Measurements from ENCODE around the gene ZCCHC17. TPM values are rescaled to one million over a fixed set of nuclear protein-coding genes. Genes with fewer than 3 reads are reported as not detected.

ZCCHC17 gene
- polyA plus RNA-seq, 1 experiment: 39.2 TPM

- Histone ChIP-seq H3K4me3 (ENCODE audit: low read depth, low read length) (no peak overlapping the region), H3K27me3 (ENCODE audit: control insufficient read depth, insufficient read depth, low read length) (no peaks in the 10 kb centered on the region), H3K36me3 (ENCODE audit: control insufficient read depth, insufficient read depth, low read length) (0 out of 2 replicates have a peak, but pooled peaks cover 1% of the 10 kb centered on the region)
- TF ChIP-seq CTCF (IDR thresholded peaks at IDR 0.05; ENCODE audit: insufficient read depth, low read depth, low read length): no peak
- no peak for DNase-seq (ENCODE audit: low read depth)
- POLR2A ChIA-PET: no interaction called here
- CTCF ChIA-PET: interaction anchor here (1.1 to 3.0 kb wide), 3 partner anchors 10 to 154 kb away, joined by 3 to 34 read pairs (median 5); no protein-coding TSS in a partner anchor
Measured at GRCh38 chr1:31336687-31337467, 40.0 kb downstream of the ZCCHC17 start.

- POLR2A ChIA-PET: no interaction called here
- no peak for TF ChIP-seq CTCF (IDR thresholded peaks at IDR 0.05; ENCODE audit: insufficient read depth, low read depth, low read length)
- no peak for DNase-seq (ENCODE audit: low read depth)
- Histone ChIP-seq H3K4me3 (ENCODE audit: low read depth, low read length) (no peak overlapping the region), H3K27me3 (ENCODE audit: control insufficient read depth, insufficient read depth, low read length) (no peaks in the 10 kb centered on the region), H3K36me3 (ENCODE audit: control insufficient read depth, insufficient read depth, low read length) (peaks cover 3% of the 10 kb centered on the region; the same call in 1 of the 2 replicates)
- CTCF ChIA-PET: interaction anchor here (0.6 kb wide), 1 partner anchor 526 kb away, joined by 3 read pairs; no protein-coding TSS in a partner anchor
Measured at GRCh38 chr1:31344503-31344902, 47.7 kb downstream of the ZCCHC17 start.

GRCh38 chr1:31345635-31346034 lies 48.8 kb downstream of the ZCCHC17 start:
- DNase-seq (ENCODE audit: low read depth): no peak
- Histone ChIP-seq H3K4me3 (ENCODE audit: low read depth, low read length) (no peak overlapping the region), H3K27me3 (ENCODE audit: control insufficient read depth, insufficient read depth, low read length) (no peaks in the 10 kb centered on the region), H3K36me3 (ENCODE audit: control insufficient read depth, insufficient read depth, low read length) (peaks cover 2% of the 10 kb centered on the region; the same call in 1 of the 2 replicates)
- ChIA-PET CTCF (no interaction called here), POLR2A (no interaction called here)
- no peak for TF ChIP-seq CTCF (IDR thresholded peaks at IDR 0.05; ENCODE audit: insufficient read depth, low read depth, low read length)

- POLR2A ChIA-PET: no interaction called here
- no peak for DNase-seq (ENCODE audit: low read depth)
- H3K36me3 ChIP-seq (ENCODE audit: control insufficient read depth, insufficient read depth, low read length): peaks cover 7% of the 10 kb centered on the region; the same call in 1 of the 2 replicates
- no peaks in the 10 kb centered on the region for H3K27me3 ChIP-seq (ENCODE audit: control insufficient read depth, insufficient read depth, low read length)
- CTCF ChIA-PET: interaction anchor here (1.2 kb wide), 1 partner anchor 10 kb away, joined by 3 read pairs; no protein-coding TSS in a partner anchor
- TF ChIP-seq CTCF (IDR thresholded peaks at IDR 0.05; ENCODE audit: insufficient read depth, low read depth, low read length): no peak
- no peak overlapping the region for H3K4me3 ChIP-seq (ENCODE audit: low read depth, low read length)
Measured at GRCh38 chr1:31346785-31347184, 50.0 kb downstream of the ZCCHC17 start.

GRCh38 chr1:31348449-31348848 lies 51.6 kb downstream of the ZCCHC17 start:
- no peak for DNase-seq (ENCODE audit: low read depth)
- POLR2A ChIA-PET: no interaction called here
- no peak overlapping the region for H3K4me3 ChIP-seq (ENCODE audit: low read depth, low read length)
- CTCF ChIA-PET: interaction anchor here (1.0 to 2.1 kb wide), 5 partner anchors 9 to 15 kb away, joined by 3 to 5 read pairs (median 4); no protein-coding TSS in a partner anchor
- H3K36me3 ChIP-seq (ENCODE audit: control insufficient read depth, insufficient read depth, low read length): peaks cover 9% of the 10 kb centered on the region; the same call in 1 of the 2 replicates
- H3K27me3 ChIP-seq (ENCODE audit: control insufficient read depth, insufficient read depth, low read length): no peaks in the 10 kb centered on the region
- no peak for TF ChIP-seq CTCF (IDR thresholded peaks at IDR 0.05; ENCODE audit: insufficient read depth, low read depth, low read length)

Measured in BJ (cell line).